ENCODE data around the gene DECR2.

DECR2 gene

DNA sequence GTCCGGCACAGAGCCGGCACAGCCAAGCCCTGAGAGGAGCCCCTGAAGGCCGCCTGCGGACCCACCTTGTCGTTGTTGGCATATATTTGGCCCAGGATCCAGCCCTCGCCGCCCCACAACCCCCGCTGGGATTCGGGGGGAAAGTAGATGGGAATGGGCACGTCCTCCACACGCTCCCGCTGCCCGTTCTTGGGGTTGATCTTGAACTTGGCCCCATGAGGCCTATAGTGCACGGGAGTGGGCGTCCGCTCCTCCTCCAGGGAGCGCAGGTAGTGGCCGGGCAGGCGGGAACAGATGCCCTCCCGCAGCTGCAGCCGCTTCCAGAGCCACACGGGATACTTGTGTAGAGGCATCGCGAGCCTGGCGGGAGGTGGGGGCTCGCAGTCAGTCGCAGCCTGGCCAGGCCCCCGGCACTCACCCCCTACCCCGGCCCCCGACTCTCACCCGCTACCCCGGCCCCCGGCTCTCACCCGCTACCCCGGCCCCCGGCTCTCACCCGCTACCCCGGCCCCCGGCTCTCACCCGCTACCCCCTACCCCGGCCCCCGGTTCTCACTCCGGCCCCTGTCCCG, 31.7 kb upstream of the DECR2 start:
- no peak overlapping the region for H3K27ac ChIP-seq (ENCODE audit: low read depth, low read length)
- H2AK5ac ChIP-seq (ENCODE audit: low read length): no peak overlapping the region
- no peak overlapping the region for H3K23ac ChIP-seq (ENCODE audit: low read length)
- H3K9ac ChIP-seq (ENCODE audit: low read length): no peak overlapping the region
- H2BK5ac ChIP-seq (ENCODE audit: low read depth, low read length, poor library complexity): no peak overlapping the region
- H3K79me2 ChIP-seq (ENCODE audit: control insufficient read depth, insufficient read depth, low read length, poor library complexity): no peaks in the 10 kb centered on the region
- no peak overlapping the region for H4K12ac ChIP-seq (ENCODE audit: low read depth, low read length)
- H4K91ac ChIP-seq (ENCODE audit: low read depth, low read length): no peak overlapping the region
- no peak overlapping the region for H3K4ac ChIP-seq (ENCODE audit: low read depth, low read length)
- H3K4me2 ChIP-seq (ENCODE audit: low read length): peak overlapping the region; percentile 38
- H3K79me1 ChIP-seq (ENCODE audit: low read length): no peaks in the 10 kb centered on the region
- H2BK12ac ChIP-seq (ENCODE audit: low read length): no peak overlapping the region
- no peak overlapping the region for H3K14ac ChIP-seq (ENCODE audit: low read length)
- H3K27me3 ChIP-seq (ENCODE audit: insufficient read depth, low read length): no peaks in the 10 kb centered on the region
- no peak overlapping the region for H3K18ac ChIP-seq (ENCODE audit: low read length)
- H4K8ac ChIP-seq (ENCODE audit: low read depth, low read length): no peak overlapping the region
- peaks cover 69 to 74% of the 10 kb centered on the region in 2 experiments for H3K36me3 ChIP-seq (ENCODE audit: control insufficient read depth in 1 of 2, insufficient read depth in 2 of 2, low read length in 2 of 2)
- no peak overlapping the region for H2BK120ac ChIP-seq (ENCODE audit: insufficient read depth, low read length, poor library complexity)
- peak in 1 of 2 donors; percentile 43 for DNase-seq
- H3K4me1 ChIP-seq (ENCODE audit: control insufficient read depth in 1 of 2, insufficient read depth in 2 of 2, low read length in 2 of 2): peaks cover 4 to 12% of the 10 kb centered on the region in 2 experiments
- no peak overlapping the region for H2AFZ ChIP-seq (ENCODE audit: insufficient read depth, low read length, poor library complexity)
- WGBS (ENCODE audit: extremely low coverage, insufficient coverage, insufficient read length): no CpG with 5 or more reads among the region's 44 CpGs
- no peaks in the 10 kb centered on the region for H3K9me3 ChIP-seq (ENCODE audit: insufficient read depth, low read depth, low read length)
- H3K4me3 ChIP-seq (ENCODE audit: low read depth, low read length): peak overlapping the region; percentile 39

- Histone ChIP-seq H3K4me3 (ENCODE audit: low read depth, low read length) (peak within 1 kb of the TSS; percentile 39), H3K36me3 (ENCODE audit: control insufficient read depth in 1 of 2, insufficient read depth in 2 of 2, low read length in 2 of 2) (peaks cover 73 to 78% of the 10 kb centered on the region in 2 experiments), H3K4me1 (ENCODE audit: control insufficient read depth in 1 of 2, insufficient read depth in 2 of 2, low read length in 2 of 2) (peaks cover 4 to 12% of the 10 kb centered on the region in 2 experiments), H2BK5ac (ENCODE audit: low read depth, low read length, poor library complexity) (no peak within 1 kb of the TSS), H3K79me2 (ENCODE audit: control insufficient read depth, insufficient read depth, low read length, poor library complexity) (no peaks in the 10 kb centered on the region), H3K9me3 (ENCODE audit: insufficient read depth, low read depth, low read length) (no peaks in the 10 kb centered on the region), H3K14ac (ENCODE audit: low read length) (no peak within 1 kb of the TSS), H3K79me1 (ENCODE audit: low read length) (no peaks in the 10 kb centered on the region), H2BK120ac (ENCODE audit: insufficient read depth, low read length, poor library complexity) (no peak within 1 kb of the TSS), H3K4ac (ENCODE audit: low read depth, low read length) (no peak within 1 kb of the TSS), H2AFZ (ENCODE audit: insufficient read depth, low read length, poor library complexity) (no peak within 1 kb of the TSS), H4K91ac (ENCODE audit: low read depth, low read length) (peak within 1 kb of the TSS; percentile 3), H3K18ac (ENCODE audit: low read length) (no peak within 1 kb of the TSS), H2BK12ac (ENCODE audit: low read length) (no peak within 1 kb of the TSS), H3K27me3 (ENCODE audit: insufficient read depth, low read length) (no peaks in the 10 kb centered on the region), H3K23ac (ENCODE audit: low read length) (no peak within 1 kb of the TSS), H3K9ac (ENCODE audit: low read length) (no peak within 1 kb of the TSS), H2AK5ac (ENCODE audit: low read length) (peak within 1 kb of the TSS; percentile 22), H4K8ac (ENCODE audit: low read depth, low read length) (peak within 1 kb of the TSS; percentile 13), H3K27ac (ENCODE audit: low read depth, low read length) (peak within 1 kb of the TSS; percentile 19), H3K4me2 (ENCODE audit: low read length) (peak within 1 kb of the TSS; percentile 56), H4K12ac (ENCODE audit: low read depth, low read length) (peak within 1 kb of the TSS; percentile 40)
- DNase-seq: peak; percentile 87 to 92
- WGBS (ENCODE audit: extremely low coverage, insufficient coverage, insufficient read length): no CpG with 5 or more reads among the region's 30 CpGs
Observed at GRCh38 chr16:370443-370842, 31.2 kb upstream of the DECR2 start, which contains the start of gene MRPL28. MRPL28 (minus strand) TSS chr16:370538; CDS start chr16:370218, 320 bp downstream.

DNA sequence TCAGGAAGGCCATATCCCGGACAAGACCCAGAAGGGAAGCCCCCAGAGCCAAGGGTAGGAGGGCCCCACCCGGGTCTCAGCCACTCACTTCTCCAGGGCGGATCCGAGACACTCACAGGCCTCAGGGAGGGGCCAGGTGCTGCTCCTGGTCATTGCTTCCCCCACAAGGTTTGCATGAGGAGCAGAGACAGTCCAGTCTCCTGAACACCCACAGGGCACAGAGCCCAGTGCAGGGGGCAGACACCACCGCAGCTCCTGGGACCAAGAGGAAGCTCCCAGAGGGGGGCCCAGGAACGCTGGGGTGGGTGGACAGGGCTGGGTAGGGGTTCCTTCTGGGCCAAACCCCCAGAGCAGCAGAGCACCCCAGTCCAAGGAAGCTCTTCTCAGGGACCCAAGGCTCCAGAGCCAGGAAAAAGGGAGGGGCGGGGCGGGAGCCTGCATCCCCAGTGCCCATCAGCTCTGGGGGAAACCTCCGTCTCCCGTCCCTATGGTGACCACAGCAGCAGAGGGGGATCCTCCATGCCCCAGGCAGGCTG, 30.6 kb upstream of the DECR2 start:
- no peak overlapping the region for H3K23ac ChIP-seq (ENCODE audit: low read length)
- no peak overlapping the region for H3K9ac ChIP-seq (ENCODE audit: low read length)
- peak overlapping the region; percentile 19 for H3K27ac ChIP-seq (ENCODE audit: low read depth, low read length)
- no peaks in the 10 kb centered on the region for H3K79me1 ChIP-seq (ENCODE audit: low read length)
- H2BK12ac ChIP-seq (ENCODE audit: low read length): no peak overlapping the region
- no peaks in the 10 kb centered on the region for H3K27me3 ChIP-seq (ENCODE audit: insufficient read depth, low read length)
- no peaks in the 10 kb centered on the region for H3K79me2 ChIP-seq (ENCODE audit: control insufficient read depth, insufficient read depth, low read length, poor library complexity)
- no peak overlapping the region for H2BK5ac ChIP-seq (ENCODE audit: low read depth, low read length, poor library complexity)
- no peak overlapping the region for H2AFZ ChIP-seq (ENCODE audit: insufficient read depth, low read length, poor library complexity)
- no peaks in the 10 kb centered on the region for H3K9me3 ChIP-seq (ENCODE audit: insufficient read depth, low read depth, low read length)
- H3K14ac ChIP-seq (ENCODE audit: low read length): no peak overlapping the region
- no peak overlapping the region for H3K18ac ChIP-seq (ENCODE audit: low read length)
- peak overlapping the region; percentile 22 for H2AK5ac ChIP-seq (ENCODE audit: low read length)
- peaks cover 77 to 82% of the 10 kb centered on the region in 2 experiments for H3K36me3 ChIP-seq (ENCODE audit: control insufficient read depth in 1 of 2, insufficient read depth in 2 of 2, low read length in 2 of 2)
- H4K91ac ChIP-seq (ENCODE audit: low read depth, low read length): peak overlapping the region; percentile 3
- WGBS (ENCODE audit: extremely low coverage, insufficient coverage, insufficient read length): no CpG with 5 or more reads among the region's 10 CpGs
- H3K4me2 ChIP-seq (ENCODE audit: low read length): peak overlapping the region; percentile 49
- peak overlapping the region; percentile 40 for H4K12ac ChIP-seq (ENCODE audit: low read depth, low read length)
- no peak for DNase-seq
- peak overlapping the region; percentile 13 for H4K8ac ChIP-seq (ENCODE audit: low read depth, low read length)
- H2BK120ac ChIP-seq (ENCODE audit: insufficient read depth, low read length, poor library complexity): no peak overlapping the region
- H3K4ac ChIP-seq (ENCODE audit: low read depth, low read length): no peak overlapping the region
- H3K4me3 ChIP-seq (ENCODE audit: low read depth, low read length): no peak overlapping the region
- peaks cover 4 to 12% of the 10 kb centered on the region in 2 experiments for H3K4me1 ChIP-seq (ENCODE audit: control insufficient read depth in 1 of 2, insufficient read depth in 2 of 2, low read length in 2 of 2)

GRCh38 chr16:371515-372301, 30.0 kb upstream of the DECR2 start:
- no peak overlapping the region for H3K14ac ChIP-seq (ENCODE audit: low read length)
- no peaks in the 10 kb centered on the region for H3K79me2 ChIP-seq (ENCODE audit: control insufficient read depth, insufficient read depth, low read length, poor library complexity)
- H3K4me2 ChIP-seq (ENCODE audit: low read length): no peak overlapping the region
- peaks cover 4 to 12% of the 10 kb centered on the region in 2 experiments for H3K4me1 ChIP-seq (ENCODE audit: control insufficient read depth in 1 of 2, insufficient read depth in 2 of 2, low read length in 2 of 2)
- no peaks in the 10 kb centered on the region for H3K27me3 ChIP-seq (ENCODE audit: insufficient read depth, low read length)
- H3K9ac ChIP-seq (ENCODE audit: low read length): no peak overlapping the region
- H3K4ac ChIP-seq (ENCODE audit: low read depth, low read length): no peak overlapping the region
- H2AK5ac ChIP-seq (ENCODE audit: low read length): no peak overlapping the region
- no peak overlapping the region for H2BK5ac ChIP-seq (ENCODE audit: low read depth, low read length, poor library complexity)
- H3K27ac ChIP-seq (ENCODE audit: low read depth, low read length): no peak overlapping the region
- H3K23ac ChIP-seq (ENCODE audit: low read length): no peak overlapping the region
- H3K9me3 ChIP-seq (ENCODE audit: insufficient read depth, low read depth, low read length): peaks cover 3% of the 10 kb centered on the region
- H4K8ac ChIP-seq (ENCODE audit: low read depth, low read length): no peak overlapping the region
- no peak overlapping the region for H2BK12ac ChIP-seq (ENCODE audit: low read length)
- peak overlapping the region; percentile 24 for H3K4me3 ChIP-seq (ENCODE audit: low read depth, low read length)
- H2BK120ac ChIP-seq (ENCODE audit: insufficient read depth, low read length, poor library complexity): no peak overlapping the region
- no peak overlapping the region for H4K91ac ChIP-seq (ENCODE audit: low read depth, low read length)
- no peak overlapping the region for H2AFZ ChIP-seq (ENCODE audit: insufficient read depth, low read length, poor library complexity)
- H3K36me3 ChIP-seq (ENCODE audit: control insufficient read depth in 1 of 2, insufficient read depth in 2 of 2, low read length in 2 of 2): peaks cover 77 to 82% of the 10 kb centered on the region in 2 experiments
- H4K12ac ChIP-seq (ENCODE audit: low read depth, low read length): no peak overlapping the region
- H3K79me1 ChIP-seq (ENCODE audit: low read length): no peaks in the 10 kb centered on the region
- peak; percentile 89 to 92 for DNase-seq
- no peak overlapping the region for H3K18ac ChIP-seq (ENCODE audit: low read length)
- no CpG with 5 or more reads among the region's 31 CpGs for WGBS (ENCODE audit: extremely low coverage, insufficient coverage, insufficient read length)
